HG03066 (cell line): ENCODE data around the gene MCM3AP.

Experiments used
- ATAC-seq: cut with Tn5 transposase; IDR thresholded peaks from one replicate; pipeline ENCODE4 v1.9.1; 2021; ENCODE audit warnings: low read depth; ENCODE audit not compliant: unreplicated experiment

The MCM3AP gene

DNA sequence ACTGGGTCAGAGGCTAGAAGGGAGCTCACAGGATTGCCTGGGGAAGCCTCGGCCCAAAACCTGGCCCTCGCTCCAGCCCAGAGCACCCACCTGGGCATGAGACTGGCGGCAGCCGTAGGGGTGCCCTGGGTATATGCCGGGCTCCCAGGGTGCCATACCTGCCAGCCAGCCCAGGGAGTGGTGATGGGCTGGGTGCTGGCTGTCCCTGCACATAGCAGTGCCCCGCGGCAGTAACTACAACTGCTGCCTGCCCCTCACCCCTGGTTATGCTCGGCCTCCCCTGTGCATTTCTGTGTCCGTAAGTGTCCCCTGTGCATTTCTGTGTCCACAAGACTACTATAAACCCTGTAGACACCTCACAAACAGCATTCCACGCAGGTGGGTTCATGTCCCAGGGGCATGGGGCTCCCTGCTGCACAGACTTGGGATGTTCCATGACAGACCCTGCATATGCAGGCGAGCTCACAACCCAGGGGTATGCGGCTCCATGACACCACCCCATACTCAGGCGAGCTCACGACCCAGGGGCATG lies 95.4 kb downstream of the MCM3AP start:
- ATAC-seq, result no peak

DNA sequence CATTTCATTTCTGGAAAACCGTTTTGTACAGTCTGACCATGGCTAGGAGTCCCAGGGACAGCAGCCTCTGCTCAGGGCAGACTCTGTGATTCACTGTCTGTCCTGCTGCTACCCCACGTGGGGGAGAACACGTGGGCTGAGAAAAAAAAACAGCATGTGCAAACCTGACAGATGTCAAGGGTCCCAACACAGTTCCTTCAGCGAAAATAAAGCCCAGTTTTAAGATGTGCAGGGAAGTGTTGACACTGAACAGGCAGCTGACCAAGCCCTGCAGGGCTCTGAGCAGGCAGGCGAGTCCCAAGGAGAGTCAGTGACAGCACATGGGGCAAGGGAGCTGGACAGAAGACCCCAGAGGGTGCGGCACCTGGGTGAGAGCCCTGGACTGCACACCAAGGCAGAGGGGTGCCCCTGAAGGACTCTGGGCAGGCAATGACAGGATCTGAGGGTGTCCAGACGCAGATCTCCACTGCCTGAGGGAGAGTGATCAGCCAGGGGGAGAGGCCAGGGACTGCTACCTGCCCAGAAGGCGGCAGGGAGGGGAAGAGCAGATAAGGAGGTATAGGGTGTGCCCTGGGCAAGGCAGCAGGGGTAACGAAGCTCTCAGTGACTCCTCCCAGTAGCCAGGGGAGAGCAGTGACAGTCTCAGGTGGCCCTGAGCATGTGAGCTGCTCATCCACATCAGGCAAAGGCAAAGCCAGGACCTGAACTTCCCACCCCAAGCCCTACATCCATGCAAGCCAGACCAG lies 96.0 kb downstream of the MCM3AP start:
- ATAC-seq, result no peak

DNA sequence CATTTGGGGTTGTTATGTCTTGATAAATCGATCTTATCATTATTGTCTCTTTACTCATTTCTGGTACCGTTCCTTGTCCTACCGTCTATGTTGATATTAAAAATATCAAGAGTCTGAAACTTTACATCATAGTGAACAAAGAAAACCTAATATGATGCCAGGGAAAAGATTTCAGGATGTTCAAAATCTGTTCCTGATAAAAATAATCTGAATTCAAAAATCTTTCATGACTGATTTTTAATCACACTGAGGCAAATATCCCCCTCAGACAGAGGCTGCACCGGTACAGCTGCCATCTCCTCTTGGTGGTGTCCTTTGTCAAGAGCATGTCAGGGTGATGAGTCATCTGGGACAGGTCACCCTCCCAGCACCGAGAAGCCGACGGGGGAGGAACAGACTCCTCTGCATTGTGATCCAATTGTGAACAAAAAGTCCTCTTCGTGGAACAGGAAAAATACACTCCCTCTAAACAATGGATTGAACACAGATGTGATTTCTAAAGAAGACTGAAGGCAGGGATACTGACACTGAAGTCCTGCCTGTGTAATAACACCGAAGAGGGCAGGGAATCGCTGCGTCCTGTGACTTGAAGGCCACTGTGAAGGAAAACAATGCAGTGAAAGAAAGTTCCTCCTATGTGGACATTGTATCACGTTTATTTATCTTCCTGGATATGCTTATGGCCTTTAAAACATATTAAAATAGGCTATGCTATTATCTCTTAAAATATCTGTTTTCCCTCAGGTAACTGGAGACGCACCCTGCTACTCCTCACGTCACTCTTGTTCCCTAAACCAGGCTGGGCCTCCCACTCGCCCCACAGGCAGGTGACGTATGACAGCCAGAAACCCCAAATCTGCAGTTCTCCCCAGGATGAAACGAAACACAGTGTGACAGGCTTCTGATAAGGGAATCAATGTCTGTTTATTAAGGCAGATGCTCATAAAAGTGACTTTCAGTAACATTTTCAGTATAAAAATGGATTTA lies 96.9 kb downstream of the MCM3AP start:
- ATAC-seq, result no peak

DNA sequence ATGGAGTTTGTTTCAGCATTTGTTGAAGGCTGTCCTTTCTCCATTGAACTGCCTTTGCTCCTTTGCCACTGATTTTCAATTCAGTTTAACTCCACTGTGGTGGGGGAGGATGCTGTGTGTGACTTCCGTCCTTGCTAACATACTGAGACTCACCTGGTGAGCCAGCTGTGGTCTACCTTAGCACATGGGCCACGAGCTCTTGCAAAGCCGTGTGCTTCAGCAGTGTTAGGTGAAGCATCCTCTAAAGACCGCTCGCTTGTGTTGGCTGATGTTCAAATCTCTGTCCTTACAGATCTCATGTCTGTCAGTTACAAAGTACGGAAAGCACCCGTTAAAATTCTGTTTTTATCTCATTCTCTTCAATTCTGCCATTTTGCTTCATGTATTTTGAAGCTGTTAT lies 97.6 kb downstream of the MCM3AP start:
- ATAC-seq, result no peak

DNA sequence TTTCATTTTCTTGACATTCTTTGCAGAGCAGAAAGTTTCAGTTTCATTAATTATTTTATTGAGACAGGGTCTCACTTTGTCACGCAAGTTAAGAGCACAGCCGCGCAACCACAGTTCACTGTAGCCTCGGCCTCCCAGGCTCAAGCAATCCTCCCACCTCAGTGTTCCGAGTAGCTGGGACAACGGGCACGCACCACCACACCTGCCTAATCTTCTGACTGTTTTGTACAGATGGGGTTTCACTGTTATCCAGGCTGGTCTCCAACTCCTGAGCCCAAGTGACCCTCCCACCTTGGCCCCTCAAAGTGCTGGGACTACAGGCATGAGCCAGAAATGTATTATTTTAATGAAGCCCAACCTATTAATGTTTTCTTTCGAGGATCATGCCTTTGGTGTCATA lies 98.2 kb downstream of the MCM3AP start:
- no peak for ATAC-seq

DNA sequence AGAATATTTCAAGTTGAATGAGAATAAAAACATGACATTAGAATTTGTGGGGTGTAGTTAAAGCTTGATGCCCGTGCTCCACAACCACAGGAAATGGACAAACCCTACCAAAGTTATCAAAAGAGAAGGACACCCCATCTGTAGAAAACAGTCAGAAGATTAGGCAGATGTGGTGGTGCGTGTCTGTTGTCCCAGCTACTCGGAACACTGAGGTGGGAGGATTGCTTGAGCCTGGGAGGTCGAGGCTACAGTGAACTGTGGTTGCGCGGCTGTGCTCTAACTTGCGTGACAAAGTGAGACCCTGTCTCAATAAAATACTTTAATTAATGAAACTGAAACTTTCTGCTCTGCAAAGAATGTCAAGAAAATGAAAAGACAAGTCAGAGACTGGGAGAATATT lies 99.7 kb downstream of the MCM3AP start:
- ATAC-seq, result no peak
